ENCODE measurements around the gene CNOT1.

CNOT1 gene

DNA sequence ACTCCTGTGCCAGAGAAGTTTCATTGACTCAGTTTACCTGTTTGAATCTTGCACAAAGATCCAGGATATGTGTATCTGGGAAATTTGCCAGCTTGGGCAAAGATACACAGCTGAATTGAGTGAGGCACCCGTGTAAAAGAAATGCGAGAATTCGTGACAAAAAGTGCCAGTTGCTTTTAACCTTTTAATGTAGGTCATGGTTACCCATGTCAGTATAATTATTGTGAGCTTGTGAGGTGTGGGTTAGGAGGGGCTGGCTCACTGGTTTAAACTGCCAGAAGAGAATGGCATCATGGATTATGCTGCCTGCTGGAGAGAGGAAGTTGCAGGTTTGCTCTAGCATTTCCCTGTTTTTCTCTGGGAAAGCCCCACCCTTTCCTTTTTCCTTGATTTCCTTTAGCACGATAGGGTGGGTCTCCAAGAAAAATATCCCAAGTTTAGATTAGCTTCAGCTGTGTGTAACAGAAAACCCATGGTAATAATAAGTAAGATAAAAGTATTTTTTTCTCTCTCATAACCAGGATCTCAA, 154.5 kb downstream of the CNOT1 start:
- DNase-seq (ENCODE audit: low read depth) = no peak
- no peak overlapping the region for H3K4me3 ChIP-seq (ENCODE audit: low read depth, low read length)
- TF ChIP-seq CTCF (IDR thresholded peaks at IDR 0.05; ENCODE audit: insufficient read depth, low read depth, low read length, missing control alignments) = no peak

GRCh38 chr16:58474296-58474695, 155.3 kb downstream of the CNOT1 start:
- DNase-seq (ENCODE audit: low read depth) = no peak
- TF ChIP-seq CTCF (IDR thresholded peaks at IDR 0.05; ENCODE audit: insufficient read depth, low read depth, low read length, missing control alignments) = no peak
- no peak overlapping the region for H3K4me3 ChIP-seq (ENCODE audit: low read depth, low read length)

- no peak for TF ChIP-seq CTCF (IDR thresholded peaks at IDR 0.05; ENCODE audit: insufficient read depth, low read depth, low read length, missing control alignments)
- H3K4me3 ChIP-seq (ENCODE audit: low read depth, low read length) = no peak overlapping the region
- no peak for DNase-seq (ENCODE audit: low read depth)
Observed at GRCh38 chr16:58472827-58473226, 156.8 kb downstream of the CNOT1 start.

DNA sequence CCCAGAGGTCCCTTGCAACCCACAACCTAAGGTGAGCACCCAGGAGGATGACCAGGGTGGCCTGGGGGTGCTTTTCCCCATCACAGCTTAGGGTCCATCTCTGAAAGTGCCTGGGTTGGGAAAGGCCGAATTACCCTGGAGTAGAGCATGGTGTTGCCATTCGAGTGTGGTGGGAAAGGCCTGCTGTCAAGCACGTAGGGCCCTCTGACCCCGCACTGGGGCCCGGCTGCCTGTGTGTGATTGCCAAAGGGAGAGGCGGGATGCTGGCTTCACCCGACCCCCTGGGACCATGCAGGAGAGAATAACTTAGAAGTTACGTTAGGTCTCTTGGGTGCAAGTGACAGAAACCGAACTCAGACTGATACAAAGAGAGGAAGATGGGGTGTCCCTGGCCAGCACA, 157.4 kb downstream of the CNOT1 start:
- no peak overlapping the region for H3K4me3 ChIP-seq (ENCODE audit: low read depth, low read length)
- no peak for TF ChIP-seq CTCF (IDR thresholded peaks at IDR 0.05; ENCODE audit: insufficient read depth, low read depth, low read length, missing control alignments)
- DNase-seq (ENCODE audit: low read depth) = no peak

GRCh38 chr16:58471209-58471975, 158.2 kb downstream of the CNOT1 start:
- no peak overlapping the region for H3K4me3 ChIP-seq (ENCODE audit: low read depth, low read length)
- no peak for DNase-seq (ENCODE audit: low read depth)
- TF ChIP-seq CTCF (IDR thresholded peaks at IDR 0.05; ENCODE audit: insufficient read depth, low read depth, low read length, missing control alignments) = no peak

Data from GM12865 (cell line).